GM12873 (cell line): Measurements from ENCODE around the gene TBC1D25.

Source experiments
- CTCF ChIP-seq: IDR thresholded peaks from 2 replicates; pipeline ENCODE4 v1.5.1; 2012; ENCODE audit warnings: low read depth, mild to moderate bottlenecking, moderate library complexity, low read length, control low read depth; ENCODE audit not compliant: insufficient read depth; ENCODE audit errors: missing control alignments

The TBC1D25 gene

GRCh38 chrX:48597353-48598264 lies 58.1 kb downstream of the TBC1D25 start, which contains the start of gene WDR13:
Gene WDR13 (plus strand): TSS chrX:48597492. CDS start chrX:48597997, 505 bp downstream.
- no peak for TF ChIP-seq CTCF

GRCh38 chrX:48598614-48599013 lies 59.1 kb downstream of the TBC1D25 start:
- TF ChIP-seq CTCF = no peak

- no peak for TF ChIP-seq CTCF
These were observed 59.8 kb downstream of the TBC1D25 start for GRCh38 chrX:48599341-48599740.

GRCh38 chrX:48600226-48600625 lies 60.7 kb downstream of the TBC1D25 start:
- no peak for TF ChIP-seq CTCF

- no peak for TF ChIP-seq CTCF
These were observed 62.4 kb downstream of the TBC1D25 start for GRCh38 chrX:48601741-48602394.

GRCh38 chrX:48604701-48605100 lies 65.2 kb downstream of the TBC1D25 start:
- no peak for TF ChIP-seq CTCF

- no peak for TF ChIP-seq CTCF
These were observed 66.6 kb downstream of the TBC1D25 start for GRCh38 chrX:48606091-48606490.
